Fibroblast of lung (primary cell): ENCODE data around the gene BACE1. TPM values are rescaled to one million over a fixed set of nuclear protein-coding genes. Genes with fewer than 3 reads are reported as not detected.

Source experiments
- DNase-seq, 2 donors: peaks; one replicate each; pipeline versions ENCODE4 v3.0.0 to v3.0.0-alpha.2; 2010; ENCODE audit warnings: low read depth in 2 of 2
- H2AFZ ChIP-seq: 2 replicates; pipeline ENCODE4 v1.5.1; 2012; ENCODE audit warnings: low read length, control low read depth, inconsistent platforms
- H3K27ac ChIP-seq: 2 replicates; pipeline ENCODE4 v1.5.1; 2011; ENCODE audit warnings: low read length, control low read depth; ENCODE audit not compliant: insufficient read depth
- H3K27me3 ChIP-seq: 2 replicates; pipeline ENCODE4 v1.5.1; 2011; ENCODE audit warnings: mild to moderate bottlenecking, low read length; ENCODE audit not compliant: control insufficient read depth, insufficient read depth
- H3K36me3 ChIP-seq: 2 replicates; pipeline ENCODE4 v1.5.1; 2011; ENCODE audit warnings: low read length; ENCODE audit not compliant: control insufficient read depth, insufficient read depth
- H3K4me1 ChIP-seq: 2 replicates; pipeline ENCODE4 v1.5.1; 2011; ENCODE audit warnings: low read length; ENCODE audit not compliant: control insufficient read depth, insufficient read depth; ENCODE audit errors: extremely low read depth
- H3K4me2 ChIP-seq: 2 replicates; pipeline ENCODE4 v1.5.1; 2011; ENCODE audit warnings: low read length, control low read depth; ENCODE audit not compliant: insufficient read depth; ENCODE audit errors: extremely low read depth
- H3K4me3 ChIP-seq, 4 experiments: fragments of 200-600 bp in 1 of 4; sonication (generic) in 1 of 4; replicated peaks in 1 of 4; 2 replicates each; pipeline ENCODE4 v1.5.1; 2011 to 2016; ENCODE audit warnings: low read length in 4 of 4, low read depth in 3 of 4, mild to moderate bottlenecking in 3 of 4, control low read depth in 2 of 4, inconsistent platforms in 1 of 4, mixed read lengths in 1 of 4; ENCODE audit not compliant: insufficient read depth in 1 of 4; ENCODE audit errors: control extremely low read depth in 1 of 4
- H3K79me2 ChIP-seq: 2 replicates; pipeline ENCODE4 v1.5.1; 2012; ENCODE audit warnings: mild to moderate bottlenecking, low read length, inconsistent platforms; ENCODE audit not compliant: control insufficient read depth, insufficient read depth
- H3K9ac ChIP-seq: 2 replicates; pipeline ENCODE4 v1.5.1; 2011; ENCODE audit warnings: mild to moderate bottlenecking, low read length, control low read depth; ENCODE audit not compliant: insufficient read depth
- H3K9me3 ChIP-seq: 2 replicates; pipeline ENCODE4 v1.5.1; 2012; ENCODE audit warnings: low read depth, low read length; ENCODE audit not compliant: control insufficient read depth, insufficient read depth
- H4K20me1 ChIP-seq: 2 replicates; pipeline ENCODE4 v1.5.1; 2011; ENCODE audit warnings: low read length; ENCODE audit not compliant: control insufficient read depth, insufficient read depth; ENCODE audit errors: extremely low read depth
- CTCF ChIP-seq, 2 donors: IDR thresholded peaks in 1 of 2; conservative IDR thresholded peaks in 1 of 2; 1 replicate in 1 of 2; 2 replicates in 1 of 2; pipeline ENCODE4 v1.5.1; 2011 to 2012; ENCODE audit warnings: low read length in 2 of 2, control low read depth in 1 of 2, inconsistent platforms in 1 of 2, low read depth in 1 of 2, mild to moderate bottlenecking in 1 of 2
- EZH2 ChIP-seq: IDR thresholded peaks from 2 replicates; pipeline ENCODE4 v1.5.1; 2012; ENCODE audit warnings: low read length, control low read depth, mild to moderate bottlenecking; ENCODE audit errors: missing control alignments
- polyA plus RNA-seq, 2 donors: library from polyadenylated mRNA; depleted of rRNA in 1 of 2; stranded (reverse) in 1 of 2; unstranded in 1 of 2; fragments of >200 nt; gene quantifications; 2 replicates each; pipeline ENCODE4 v1.2.1, GENCODE V29; 2011 to 2012; ENCODE audit warnings: missing spikeins in 1 of 2
- total RNA-seq: library from RNA; depleted of rRNA; stranded (reverse); fragments of >200 nt; gene quantifications from 2 replicates; pipeline ENCODE4 v1.2.1, GENCODE V29; 2014

The BACE1 gene
- total and polyA plus RNA-seq, 2 donors (not counting 1 experiment from before 2014, with no cell fraction given): 23.1 to 62.7 TPM

- no peaks in the 10 kb centered on the region for H3K79me2 ChIP-seq
- no peaks in the 10 kb centered on the region for H3K9me3 ChIP-seq
- no peaks in the 10 kb centered on the region for H3K36me3 ChIP-seq
- H4K20me1 ChIP-seq: no peaks in the 10 kb centered on the region
- H3K27me3 ChIP-seq: no peaks in the 10 kb centered on the region
- no peak overlapping the region for H2AFZ ChIP-seq
- H3K27ac ChIP-seq: no peak overlapping the region
- H3K9ac ChIP-seq: no peak overlapping the region
- no peak for DNase-seq
- H3K4me3 ChIP-seq: no peak overlapping the region
- H3K4me2 ChIP-seq: no peak overlapping the region
- peaks cover 6% of the 10 kb centered on the region for H3K4me1 ChIP-seq
- no peak for TF ChIP-seq CTCF (conservative IDR thresholded peaks at IDR 0.05 in 1 of 2, IDR thresholded peaks at IDR 0.05 in 1 of 2; ENCODE audit: low read depth in 1 of 2, low read length in 2 of 2)
- TF ChIP-seq EZH2: no peak
Observed at GRCh38 chr11:117255966-117256365, 60.1 kb downstream of the BACE1 start.

GRCh38 chr11:117251506-117251905, 64.5 kb downstream of the BACE1 start:
- no peak for DNase-seq

DNA sequence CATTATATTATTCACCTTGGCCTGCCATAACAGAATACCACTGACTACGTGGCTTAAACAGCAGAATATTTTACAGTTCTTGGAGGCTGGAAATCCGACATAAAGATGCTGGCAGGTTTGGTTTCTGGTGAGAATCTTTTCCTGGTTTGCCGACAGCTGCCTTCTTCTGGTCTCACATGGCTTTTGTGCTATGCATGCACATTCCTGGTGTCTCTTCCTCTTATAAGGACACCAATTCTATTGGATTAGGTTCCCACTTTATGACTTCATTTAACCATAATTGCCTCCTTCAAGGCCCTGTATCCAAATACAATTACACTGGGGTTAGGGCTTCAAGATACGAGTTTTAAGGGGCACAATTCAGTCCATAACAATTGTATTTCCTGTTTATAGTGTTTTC, 66.5 kb downstream of the BACE1 start:
- no peak overlapping the region for H3K4me3 ChIP-seq

More at GRCh38 chr11:117251506-117251905, 64.5 kb downstream of the BACE1 start:
- no peaks in the 10 kb centered on the region for H4K20me1 ChIP-seq
- TF ChIP-seq CTCF (conservative IDR thresholded peaks at IDR 0.05 in 1 of 2, IDR thresholded peaks at IDR 0.05 in 1 of 2; ENCODE audit: low read depth in 1 of 2, low read length in 2 of 2) (no peak), EZH2 (no peak)
- no peaks in the 10 kb centered on the region for H3K9me3 ChIP-seq
- H2AFZ ChIP-seq: no peak overlapping the region
- no peaks in the 10 kb centered on the region for H3K79me2 ChIP-seq
- no peak overlapping the region for H3K4me2 ChIP-seq
- peaks cover 3% of the 10 kb centered on the region for H3K36me3 ChIP-seq
- H3K9ac ChIP-seq: no peak overlapping the region
- H3K27me3 ChIP-seq: no peaks in the 10 kb centered on the region
- H3K4me3 ChIP-seq: no peak overlapping the region
- H3K4me1 ChIP-seq: peaks cover 2% of the 10 kb centered on the region
- H3K27ac ChIP-seq: no peak overlapping the region

More for the DNA sequence above, 66.5 kb downstream of the BACE1 start:
- H4K20me1 ChIP-seq: no peaks in the 10 kb centered on the region
- no peak overlapping the region for H3K4me2 ChIP-seq
- no peaks in the 10 kb centered on the region for H3K27me3 ChIP-seq
- H3K9ac ChIP-seq: no peak overlapping the region
- H3K4me1 ChIP-seq: no peaks in the 10 kb centered on the region
- peaks cover 3% of the 10 kb centered on the region for H3K36me3 ChIP-seq
- no peaks in the 10 kb centered on the region for H3K79me2 ChIP-seq
- DNase-seq: no peak
- no peaks in the 10 kb centered on the region for H3K9me3 ChIP-seq
- H3K27ac ChIP-seq: no peak overlapping the region
- no peak for TF ChIP-seq EZH2
- no peak for TF ChIP-seq CTCF (conservative IDR thresholded peaks at IDR 0.05 in 1 of 2, IDR thresholded peaks at IDR 0.05 in 1 of 2; ENCODE audit: low read depth in 1 of 2, low read length in 2 of 2)
- no peak overlapping the region for H2AFZ ChIP-seq
